Loucy (cell line): Measurements from ENCODE around the gene KAT7.

Experiments used
- H2AFZ ChIP-seq: fragments of 200-600 bp; sonication (generic); 2 replicates; pipeline ENCODE4 v1.6.0; 2016; ENCODE audit warnings: antibody characterized with exemption, mild to moderate bottlenecking, low read length, moderate library complexity
- H3F3A ChIP-seq: fragments of 200-600 bp; 2 replicates; pipeline ENCODE4 v1.6.0; 2016; ENCODE audit warnings: antibody characterized with exemption, low read depth, mild to moderate bottlenecking
- H3K27me3 ChIP-seq: fragments of 200-600 bp; sonication (generic); 2 replicates; pipeline ENCODE4 v1.6.1; 2014; ENCODE audit warnings: low read length, mild to moderate bottlenecking; ENCODE audit not compliant: insufficient read depth, poor library complexity, severe bottlenecking
- H3K36me3 ChIP-seq: fragments of 200-600 bp; sonication (generic); 2 replicates; pipeline ENCODE4 v1.6.1; 2016; ENCODE audit warnings: low read length; ENCODE audit not compliant: insufficient read depth
- H3K4me1 ChIP-seq: fragments of 200-600 bp; sonication (generic); 2 replicates; pipeline ENCODE4 v1.5.1; 2014; ENCODE audit warnings: low read length, mild to moderate bottlenecking; ENCODE audit not compliant: insufficient read depth, poor library complexity, severe bottlenecking
- H3K4me2 ChIP-seq: fragments of 200-600 bp; sonication (generic); 2 replicates; pipeline ENCODE4 v1.6.0; 2014; ENCODE audit warnings: antibody characterized with exemption, low read length, low read depth, mild to moderate bottlenecking; ENCODE audit not compliant: poor library complexity, severe bottlenecking
- H3K4me3 ChIP-seq: fragments of 200-600 bp; sonication (generic); 2 replicates; pipeline ENCODE4 v1.5.1; 2014; ENCODE audit warnings: low read length, mild to moderate bottlenecking, mixed read lengths; ENCODE audit not compliant: poor library complexity, severe bottlenecking
- H3K79me2 ChIP-seq: fragments of 200-600 bp; sonication (generic); 2 replicates; pipeline ENCODE4 v1.6.1; 2014; ENCODE audit warnings: low read length; ENCODE audit not compliant: insufficient read depth
- H3K9ac ChIP-seq: fragments of 200-600 bp; sonication (generic); 2 replicates; pipeline ENCODE4 v1.6.0; 2014; ENCODE audit warnings: mild to moderate bottlenecking, low read depth, low read length, moderate library complexity; ENCODE audit not compliant: poor library complexity, severe bottlenecking
- H3K9me2 ChIP-seq: fragments of 200-600 bp; sonication (generic); replicated peaks from 2 replicates; pipeline ENCODE4 v1.6.1; 2016; ENCODE audit warnings: low read depth, low read length, mixed read lengths
- H3K9me3 ChIP-seq: fragments of 200-600 bp; sonication (generic); 2 replicates; pipeline ENCODE4 v1.6.1; 2014; ENCODE audit warnings: mild to moderate bottlenecking, antibody characterized with exemption, low read length, low read depth; ENCODE audit not compliant: insufficient read depth
- H4K20me1 ChIP-seq: fragments of 200-600 bp; sonication (generic); 2 replicates; pipeline ENCODE4 v1.6.0; 2014; ENCODE audit warnings: antibody characterized with exemption, low read length, mild to moderate bottlenecking; ENCODE audit not compliant: insufficient read depth, poor library complexity, severe bottlenecking
- EZH2phosphoT487 ChIP-seq: fragments of 200-600 bp; IDR thresholded peaks from 2 replicates; pipeline ENCODE4 v1.6.1; 2018; ENCODE audit warnings: antibody characterized with exemption, mild to moderate bottlenecking, moderate library complexity, borderline replicate concordance
- TF ChIP-seq, protein P1 (sequence below): fragments of 200-600 bp; sonication (generic); conservative IDR thresholded peaks from 2 replicates; pipeline ENCODE4 v1.5.1; 2014; ENCODE audit warnings: mild to moderate bottlenecking, antibody characterized with exemption, low read length

Gene KAT7

DNA sequence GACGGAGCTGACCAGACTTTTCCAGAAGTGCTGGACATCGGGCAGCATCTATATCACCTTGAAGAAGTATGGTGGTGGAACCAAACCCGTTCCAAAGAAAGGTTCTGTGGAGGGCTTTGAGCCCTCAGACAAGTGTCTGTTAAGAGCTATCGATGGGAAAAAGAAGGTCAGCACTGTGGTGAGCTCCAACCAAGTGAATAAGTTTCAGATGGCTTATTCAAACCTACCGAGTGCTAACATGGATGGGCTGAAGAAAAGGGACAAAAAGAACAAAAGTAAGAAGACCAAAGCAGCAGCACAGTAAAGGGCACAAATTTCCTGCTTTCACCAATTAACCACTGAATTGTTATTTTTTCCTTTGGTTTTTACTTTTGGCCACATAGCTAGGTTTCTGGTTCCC lies 6.9 kb downstream of the KAT7 start:
- no peak overlapping the region for H2AFZ ChIP-seq
- peak overlapping the region; percentile 8 for H3K9ac ChIP-seq
- no peaks in the 10 kb centered on the region for H3K9me3 ChIP-seq
- TF ChIP-seq, protein P1, sequence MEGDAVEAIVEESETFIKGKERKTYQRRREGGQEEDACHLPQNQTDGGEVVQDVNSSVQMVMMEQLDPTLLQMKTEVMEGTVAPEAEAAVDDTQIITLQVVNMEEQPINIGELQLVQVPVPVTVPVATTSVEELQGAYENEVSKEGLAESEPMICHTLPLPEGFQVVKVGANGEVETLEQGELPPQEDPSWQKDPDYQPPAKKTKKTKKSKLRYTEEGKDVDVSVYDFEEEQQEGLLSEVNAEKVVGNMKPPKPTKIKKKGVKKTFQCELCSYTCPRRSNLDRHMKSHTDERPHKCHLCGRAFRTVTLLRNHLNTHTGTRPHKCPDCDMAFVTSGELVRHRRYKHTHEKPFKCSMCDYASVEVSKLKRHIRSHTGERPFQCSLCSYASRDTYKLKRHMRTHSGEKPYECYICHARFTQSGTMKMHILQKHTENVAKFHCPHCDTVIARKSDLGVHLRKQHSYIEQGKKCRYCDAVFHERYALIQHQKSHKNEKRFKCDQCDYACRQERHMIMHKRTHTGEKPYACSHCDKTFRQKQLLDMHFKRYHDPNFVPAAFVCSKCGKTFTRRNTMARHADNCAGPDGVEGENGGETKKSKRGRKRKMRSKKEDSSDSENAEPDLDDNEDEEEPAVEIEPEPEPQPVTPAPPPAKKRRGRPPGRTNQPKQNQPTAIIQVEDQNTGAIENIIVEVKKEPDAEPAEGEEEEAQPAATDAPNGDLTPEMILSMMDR: no peak
- no peak for TF ChIP-seq EZH2phosphoT487
- peaks cover 63% of the 10 kb centered on the region for H3K4me1 ChIP-seq
- peak overlapping the region; percentile 39 for H3K4me3 ChIP-seq
- peaks cover 68% of the 10 kb centered on the region for H4K20me1 ChIP-seq
- peaks cover 99% of the 10 kb centered on the region for H3K79me2 ChIP-seq
- peak overlapping the region; percentile 33 for H3K4me2 ChIP-seq
- no peaks in the 10 kb centered on the region for H3F3A ChIP-seq
- H3K9me2 ChIP-seq: no peaks in the 10 kb centered on the region
- H3K27me3 ChIP-seq: no peaks in the 10 kb centered on the region
- H3K36me3 ChIP-seq: peaks cover 80% of the 10 kb centered on the region

DNA sequence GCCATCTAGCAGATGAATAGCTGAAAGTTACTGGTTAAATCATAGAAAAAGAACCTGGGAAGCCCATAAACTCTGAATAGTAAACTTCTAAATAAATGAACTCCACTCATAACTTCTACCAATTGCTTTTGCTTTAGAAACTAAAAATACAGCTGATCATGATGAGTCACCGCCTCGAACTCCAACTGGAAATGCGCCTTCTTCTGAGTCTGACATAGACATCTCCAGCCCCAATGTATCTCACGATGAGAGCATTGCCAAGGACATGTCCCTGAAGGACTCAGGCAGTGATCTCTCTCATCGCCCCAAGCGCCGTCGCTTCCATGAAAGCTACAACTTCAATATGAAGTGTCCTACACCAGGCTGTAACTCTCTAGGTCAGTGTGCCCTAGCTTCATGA lies 9.7 kb downstream of the KAT7 start:
- Histone ChIP-seq H3K9me2 (no peaks in the 10 kb centered on the region), H3K27me3 (no peaks in the 10 kb centered on the region), H3K4me1 (peaks cover 40% of the 10 kb centered on the region), H3K79me2 (peaks cover 98% of the 10 kb centered on the region), H3K4me2 (peak overlapping the region; percentile 31), H3K36me3 (peaks cover 86% of the 10 kb centered on the region), H3K9me3 (no peaks in the 10 kb centered on the region), H3K9ac (no peak overlapping the region), H3K4me3 (no peak overlapping the region), H2AFZ (no peak overlapping the region), H4K20me1 (peaks cover 60% of the 10 kb centered on the region), H3F3A (no peaks in the 10 kb centered on the region)
- no peak for TF ChIP-seq EZH2phosphoT487
- TF ChIP-seq, protein P1: no peak

GRCh38 chr17:49798738-49799137 lies 10.3 kb downstream of the KAT7 start:
- H3K4me2 ChIP-seq: peak overlapping the region; percentile 31
- H3K27me3 ChIP-seq: no peaks in the 10 kb centered on the region
- H2AFZ ChIP-seq: no peak overlapping the region
- no peak overlapping the region for H3K9ac ChIP-seq
- peaks cover 95% of the 10 kb centered on the region for H3K79me2 ChIP-seq
- peaks cover 34% of the 10 kb centered on the region for H3K4me1 ChIP-seq
- no peak overlapping the region for H3K4me3 ChIP-seq
- peaks cover 57% of the 10 kb centered on the region for H4K20me1 ChIP-seq
- no peaks in the 10 kb centered on the region for H3K9me2 ChIP-seq
- H3K9me3 ChIP-seq: no peaks in the 10 kb centered on the region
- peaks cover 85% of the 10 kb centered on the region for H3K36me3 ChIP-seq
- no peaks in the 10 kb centered on the region for H3F3A ChIP-seq
- TF ChIP-seq EZH2phosphoT487: no peak
- TF ChIP-seq, protein P1: no peak
